Measurements from ENCODE around the gene NOX5.

The NOX5 gene

GRCh38 chr15:69088300-69088965 lies 73.9 kb downstream of the NOX5 start:
- FAIRE-seq, result no peak
- TF ChIP-seq TAF1 (IDR thresholded peaks at IDR 0.05; ENCODE audit: borderline replicate concordance, low read depth, low read length), result no peak

GRCh38 chr15:69089258-69089657 lies 74.8 kb downstream of the NOX5 start:
- FAIRE-seq (no peak), DNase-seq (ENCODE audit: insufficient read length) (no peak)
- TF ChIP-seq POLR2AphosphoS5 (IDR thresholded peaks at IDR 0.05; ENCODE audit: low read depth, low read length), result no peak

More at GRCh38 chr15:69088300-69088965, 73.9 kb downstream of the NOX5 start:
- no peak for DNase-seq (ENCODE audit: insufficient read length)

DNA sequence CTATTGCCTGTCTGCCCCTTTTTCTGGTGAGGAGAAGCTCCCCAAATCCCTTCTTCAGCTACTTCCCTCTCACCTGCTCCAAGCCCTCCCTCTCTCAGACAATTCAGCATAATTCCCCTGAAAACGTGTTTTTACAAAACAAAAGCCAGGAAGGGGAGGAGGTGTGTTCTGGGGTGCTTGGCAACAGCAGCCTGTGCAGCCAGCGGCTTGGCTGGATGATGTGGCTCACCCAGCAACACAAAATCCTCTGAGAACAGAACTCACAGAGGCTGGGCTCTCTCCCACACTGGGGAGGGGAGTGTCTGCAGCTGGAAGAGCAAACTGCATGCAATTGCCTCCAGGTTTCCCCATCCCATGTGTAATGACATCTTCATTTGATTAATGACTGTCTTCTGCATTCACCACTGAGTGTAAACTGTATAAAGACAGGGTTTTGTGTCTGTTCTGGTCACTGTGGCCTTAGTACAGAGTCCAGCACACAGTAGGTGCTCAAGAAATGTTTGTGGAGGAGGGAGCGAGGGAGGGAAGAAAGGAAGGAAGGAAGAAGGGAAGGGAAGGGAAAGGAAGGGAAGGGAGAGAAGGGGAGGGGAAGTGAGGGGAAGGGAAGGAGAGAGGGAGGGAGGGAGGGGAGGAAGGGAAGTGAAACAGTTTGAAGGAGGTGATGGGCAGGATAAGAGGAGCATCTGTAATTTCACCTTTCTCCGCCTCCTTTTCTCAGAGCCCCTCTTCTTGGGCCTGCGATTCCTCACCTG lies 75.9 kb downstream of the NOX5 start:
- no peak for DNase-seq (ENCODE audit: insufficient read length)
- FAIRE-seq, result no peak
- TF ChIP-seq POLR2AphosphoS5 (IDR thresholded peaks at IDR 0.05; ENCODE audit: low read depth, low read length), result no peak
- no peak for TF ChIP-seq POLR2A (IDR thresholded peaks at IDR 0.05; ENCODE audit: low read depth, low read length)
- no peak for TF ChIP-seq TAF1 (IDR thresholded peaks at IDR 0.05; ENCODE audit: borderline replicate concordance, low read depth, low read length)

GRCh38 chr15:69091654-69092053 lies 77.2 kb downstream of the NOX5 start:
- no peak for FAIRE-seq
- TF ChIP-seq TAF1 (IDR thresholded peaks at IDR 0.05; ENCODE audit: borderline replicate concordance, low read depth, low read length), result no peak
- no peak for TF ChIP-seq POLR2AphosphoS5 (IDR thresholded peaks at IDR 0.05; ENCODE audit: low read depth, low read length)
- TF ChIP-seq POLR2A (IDR thresholded peaks at IDR 0.05; ENCODE audit: low read depth, low read length), result no peak
- no peak for DNase-seq (ENCODE audit: insufficient read length)

GRCh38 chr15:69092159-69092558 lies 77.7 kb downstream of the NOX5 start:
- FAIRE-seq (peak; percentile 38), DNase-seq (ENCODE audit: insufficient read length) (no peak)
- TF ChIP-seq POLR2AphosphoS5 (IDR thresholded peaks at IDR 0.05; ENCODE audit: low read depth, low read length) (no peak), POLR2A (IDR thresholded peaks at IDR 0.05; ENCODE audit: low read depth, low read length) (no peak)

DNA sequence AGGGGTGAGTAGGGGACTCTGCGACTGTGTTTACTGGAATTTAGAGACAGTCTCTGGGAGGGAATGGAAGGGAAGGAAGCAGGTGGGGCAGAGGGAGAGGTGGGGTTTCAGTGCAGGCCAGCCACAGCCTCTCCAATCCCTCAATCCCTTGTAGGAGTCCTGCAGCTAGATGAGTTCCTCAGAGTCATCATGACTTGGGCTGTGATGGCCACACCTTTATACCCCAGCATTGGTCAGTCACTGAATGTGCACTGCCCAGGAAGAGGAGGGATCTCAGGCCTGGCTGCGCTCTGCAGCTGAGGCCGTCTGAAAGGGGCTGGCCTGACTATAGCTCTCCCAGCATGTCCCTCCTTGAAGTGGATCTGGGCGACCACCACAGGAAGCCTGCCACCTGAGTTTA lies 78.6 kb downstream of the NOX5 start:
- no peak for TF ChIP-seq TAF1 (IDR thresholded peaks at IDR 0.05; ENCODE audit: borderline replicate concordance, low read depth, low read length)
- TF ChIP-seq POLR2AphosphoS5 (IDR thresholded peaks at IDR 0.05; ENCODE audit: low read depth, low read length), result no peak
- no peak for TF ChIP-seq POLR2A (IDR thresholded peaks at IDR 0.05; ENCODE audit: low read depth, low read length)
- DNase-seq (ENCODE audit: insufficient read length) (no peak), FAIRE-seq (no peak)

GRCh38 chr15:69093614-69094013 lies 79.1 kb downstream of the NOX5 start:
- no peak for TF ChIP-seq TAF1 (IDR thresholded peaks at IDR 0.05; ENCODE audit: borderline replicate concordance, low read depth, low read length)
- no peak for TF ChIP-seq POLR2AphosphoS5 (IDR thresholded peaks at IDR 0.05; ENCODE audit: low read depth, low read length)
- no peak for TF ChIP-seq POLR2A (IDR thresholded peaks at IDR 0.05; ENCODE audit: low read depth, low read length)
- FAIRE-seq (no peak), DNase-seq (ENCODE audit: insufficient read length) (no peak)

DNA sequence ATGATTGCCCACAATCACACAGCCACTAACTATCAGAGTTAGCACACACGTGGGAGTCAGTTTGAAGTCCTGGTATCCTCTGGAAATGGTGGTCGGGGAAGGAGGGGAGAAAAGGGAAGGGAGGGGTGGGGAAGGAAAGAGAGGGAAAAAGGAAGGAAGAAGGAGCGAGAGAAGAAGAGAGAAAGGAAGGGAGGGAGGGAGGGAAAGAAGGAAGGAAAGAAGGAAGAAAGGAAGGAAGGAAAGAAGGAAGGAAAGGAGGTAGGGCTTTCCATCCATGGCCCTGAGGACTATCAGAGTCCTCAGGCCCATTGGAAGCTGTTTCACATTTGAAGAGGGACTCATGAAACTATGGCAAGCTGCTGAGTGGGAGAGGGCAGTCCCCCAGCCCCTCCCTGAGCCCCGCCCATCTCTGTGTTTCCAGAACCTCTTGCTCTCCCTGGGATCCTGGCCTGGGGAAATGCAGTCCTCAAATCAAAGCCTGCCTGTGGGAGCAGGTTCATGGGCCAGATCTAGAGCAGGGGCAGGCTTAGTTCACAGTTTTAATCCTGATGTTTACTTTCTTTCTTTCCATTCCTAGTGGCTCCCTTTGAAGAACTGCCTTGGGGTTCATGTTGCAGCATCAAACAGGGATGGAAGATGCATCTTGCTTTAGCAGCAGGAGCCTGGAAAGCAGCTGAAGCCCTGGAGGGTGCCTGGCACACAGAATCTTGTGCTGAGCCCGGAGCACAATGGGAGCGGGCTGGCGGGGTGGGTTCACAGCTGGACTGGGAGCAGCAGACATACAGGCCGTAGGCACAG lies 79.8 kb downstream of the NOX5 start:
- DNase-seq (ENCODE audit: insufficient read length) (no peak), FAIRE-seq (no peak)
- no peak for TF ChIP-seq TAF1 (IDR thresholded peaks at IDR 0.05; ENCODE audit: borderline replicate concordance, low read depth, low read length)
- no peak for TF ChIP-seq POLR2AphosphoS5 (IDR thresholded peaks at IDR 0.05; ENCODE audit: low read depth, low read length)
- TF ChIP-seq POLR2A (IDR thresholded peaks at IDR 0.05; ENCODE audit: low read depth, low read length), result no peak

DNA sequence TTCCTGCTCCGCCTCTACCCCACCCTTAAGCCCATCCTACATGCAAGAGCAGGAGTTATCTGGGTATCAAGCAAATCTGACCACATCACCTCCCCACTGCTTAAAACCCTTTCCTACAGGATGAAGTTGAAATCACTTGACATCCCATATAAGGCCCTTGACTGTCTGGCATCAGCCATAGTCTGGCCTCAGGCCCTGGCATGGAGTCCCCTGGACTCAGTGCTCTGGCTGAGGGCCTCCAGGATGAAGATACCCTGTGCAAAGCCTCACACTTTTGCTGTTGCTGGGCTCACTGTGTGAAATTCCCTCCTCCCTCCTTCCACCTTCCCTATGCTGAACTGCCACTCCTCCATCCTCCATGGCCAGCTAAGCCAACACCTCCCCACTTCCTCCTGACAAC lies 80.8 kb downstream of the NOX5 start:
- FAIRE-seq, result no peak
- TF ChIP-seq POLR2A (IDR thresholded peaks at IDR 0.05; ENCODE audit: low read depth, low read length) (no peak), POLR2AphosphoS5 (IDR thresholded peaks at IDR 0.05; ENCODE audit: low read depth, low read length) (no peak), TAF1 (IDR thresholded peaks at IDR 0.05; ENCODE audit: borderline replicate concordance, low read depth, low read length) (no peak)

DNA sequence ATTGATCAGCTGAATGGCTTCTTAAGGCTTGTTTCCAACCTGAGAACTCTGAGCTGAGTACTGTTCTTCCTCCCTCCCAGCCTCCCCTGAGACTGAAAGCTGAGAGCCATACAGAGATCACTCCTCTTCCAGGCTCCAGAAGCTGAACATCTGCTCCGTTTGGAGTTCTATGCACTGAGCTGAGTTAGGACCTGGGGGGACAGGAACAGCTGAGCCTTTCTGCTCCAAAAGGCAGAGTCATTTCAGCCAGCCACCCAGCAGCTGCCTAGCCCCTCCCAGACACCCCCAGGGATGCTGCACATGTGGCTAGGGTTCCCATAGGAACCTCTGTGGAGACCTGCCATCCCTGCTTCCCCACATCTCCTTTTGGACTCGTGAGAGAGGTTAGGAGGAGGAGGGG lies 81.7 kb downstream of the NOX5 start:
- TF ChIP-seq POLR2AphosphoS5 (IDR thresholded peaks at IDR 0.05; ENCODE audit: low read depth, low read length) (no peak), TAF1 (IDR thresholded peaks at IDR 0.05; ENCODE audit: borderline replicate concordance, low read depth, low read length) (no peak), POLR2A (IDR thresholded peaks at IDR 0.05; ENCODE audit: low read depth, low read length) (no peak)
- no peak for DNase-seq (ENCODE audit: insufficient read length)
- FAIRE-seq, result no peak

More for the DNA sequence above, 80.8 kb downstream of the NOX5 start:
- DNase-seq (ENCODE audit: insufficient read length), result no peak

- DNase-seq (ENCODE audit: insufficient read length) (no peak), FAIRE-seq (no peak)
- TF ChIP-seq POLR2AphosphoS5 (IDR thresholded peaks at IDR 0.05; ENCODE audit: low read depth, low read length) (no peak), TAF1 (IDR thresholded peaks at IDR 0.05; ENCODE audit: borderline replicate concordance, low read depth, low read length) (no peak), POLR2A (IDR thresholded peaks at IDR 0.05; ENCODE audit: low read depth, low read length) (no peak)
These were observed 82.1 kb downstream of the NOX5 start for GRCh38 chr15:69096626-69097025.

- no peak for TF ChIP-seq TAF1 (IDR thresholded peaks at IDR 0.05; ENCODE audit: borderline replicate concordance, low read depth, low read length)
- TF ChIP-seq POLR2A (IDR thresholded peaks at IDR 0.05; ENCODE audit: low read depth, low read length), result no peak
- TF ChIP-seq POLR2AphosphoS5 (IDR thresholded peaks at IDR 0.05; ENCODE audit: low read depth, low read length), result no peak
- no peak for DNase-seq (ENCODE audit: insufficient read length)
- no peak for FAIRE-seq
These were observed 84.3 kb downstream of the NOX5 start for GRCh38 chr15:69098771-69099170.

Data from GM12892 (cell line).